Prostate gland (tissue), 2 donors: ENCODE results near the gene BRINP2. TPM values are rescaled to one million over a fixed set of nuclear protein-coding genes. Genes with fewer than 3 reads are reported as not detected.

Experiments used
- DNase-seq: peaks from one replicate; pipeline ENCODE4 v3.0.0-alpha.2; 2019; ENCODE audit warnings: low spot score
- H3K27ac ChIP-seq, 2 donors: fragments of 200-600 bp; sonication (generic); 2 replicates each; pipeline ENCODE4 v1.5.1; 2017 to 2019
- H3K27me3 ChIP-seq: fragments of 200-600 bp; sonication (generic); replicated peaks from 2 replicates; pipeline ENCODE4 v1.5.1; 2019; ENCODE audit not compliant: insufficient read depth
- H3K36me3 ChIP-seq, 2 donors: fragments of 200-600 bp; sonication (generic); 1 replicate in 1 of 2; 2 replicates in 1 of 2; pipeline versions ENCODE4 v1.5.1 to v1.8.1; 2017 to 2019
- H3K4me1 ChIP-seq: fragments of 200-600 bp; sonication (generic); replicated peaks from 2 replicates; pipeline ENCODE4 v1.5.1; 2019
- H3K4me3 ChIP-seq, 2 donors: fragments of 200-600 bp; sonication (generic); 2 replicates each; pipeline ENCODE4 v1.5.1; 2017 to 2019
- H3K9me3 ChIP-seq: fragments of 200-600 bp; sonication (generic); 2 replicates; pipeline ENCODE4 v1.5.1; 2017
- POLR2A ChIP-seq: fragments of 450-650 bp; IDR thresholded peaks from one replicate; pipeline ENCODE4 v1.6.1; 2016; ENCODE audit warnings: antibody characterized with exemption, mild to moderate bottlenecking
- POLR2AphosphoS5 ChIP-seq: sonication (generic); formaldehyde crosslinking; IDR thresholded peaks from one replicate; pipeline ENCODE4 v1.6.1; 2017; ENCODE audit warnings: antibody characterized with exemption
- WGBS: methylation state at CpG from one replicate; pipeline ENCODE4 v1.1.5; 2018; 5-methylcytosine and 5-hydroxymethylcytosine counted together
- intact Hi-C: fragments of 100-400 bp; cut with DNase I; formaldehyde crosslinking; loops from one replicate; pipeline ENCODE4 v1.14.2; 2022
- total RNA-seq, 2 donors: library from RNA; depleted of rRNA; stranded (reverse); fragments of >200 nt; gene quantifications; one replicate each; pipeline ENCODE4 v1.1.0, GENCODE V29; 2016
- TF ChIP-seq, protein P1 (sequence below), 4 experiments: fragments of 200-600 bp in 2 of 4; fragments of 450-650 bp in 2 of 4; sonication (generic) in 2 of 4; IDR thresholded peaks; 1 replicate in 3 of 4; 2 replicates in 1 of 4; pipeline ENCODE4 v1.5.1; 2016 to 2019; ENCODE audit warnings: antibody characterized with exemption in 4 of 4, mild to moderate bottlenecking in 2 of 4, moderate library complexity in 2 of 4

The BRINP2 gene
- total RNA-seq, 2 donors from 2014 or later, result 2.3 TPM; not detected in 1

DNA sequence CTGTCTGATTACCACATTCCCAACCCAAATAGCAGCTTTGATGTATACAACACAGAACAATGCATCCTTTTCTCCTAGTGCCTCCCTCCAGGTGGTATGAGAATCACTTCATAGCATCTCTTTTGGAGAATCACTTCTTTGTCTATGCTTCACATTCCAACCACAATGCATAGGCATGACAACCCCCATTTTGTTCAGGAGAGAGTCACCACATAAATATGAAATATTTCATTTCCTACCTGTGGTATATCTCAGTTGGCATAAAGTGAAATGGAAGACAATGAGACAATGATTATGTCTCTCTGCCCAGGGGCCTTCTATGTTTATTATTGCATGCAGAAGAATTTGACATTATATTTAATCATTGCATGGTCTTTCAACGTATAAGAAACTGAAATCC lies 112.2 kb downstream of the BRINP2 start:
- no peaks in the 10 kb centered on the region for H3K27me3 ChIP-seq
- no peak for TF ChIP-seq POLR2A
- no peak for TF ChIP-seq POLR2AphosphoS5
- TF ChIP-seq, protein P1, sequence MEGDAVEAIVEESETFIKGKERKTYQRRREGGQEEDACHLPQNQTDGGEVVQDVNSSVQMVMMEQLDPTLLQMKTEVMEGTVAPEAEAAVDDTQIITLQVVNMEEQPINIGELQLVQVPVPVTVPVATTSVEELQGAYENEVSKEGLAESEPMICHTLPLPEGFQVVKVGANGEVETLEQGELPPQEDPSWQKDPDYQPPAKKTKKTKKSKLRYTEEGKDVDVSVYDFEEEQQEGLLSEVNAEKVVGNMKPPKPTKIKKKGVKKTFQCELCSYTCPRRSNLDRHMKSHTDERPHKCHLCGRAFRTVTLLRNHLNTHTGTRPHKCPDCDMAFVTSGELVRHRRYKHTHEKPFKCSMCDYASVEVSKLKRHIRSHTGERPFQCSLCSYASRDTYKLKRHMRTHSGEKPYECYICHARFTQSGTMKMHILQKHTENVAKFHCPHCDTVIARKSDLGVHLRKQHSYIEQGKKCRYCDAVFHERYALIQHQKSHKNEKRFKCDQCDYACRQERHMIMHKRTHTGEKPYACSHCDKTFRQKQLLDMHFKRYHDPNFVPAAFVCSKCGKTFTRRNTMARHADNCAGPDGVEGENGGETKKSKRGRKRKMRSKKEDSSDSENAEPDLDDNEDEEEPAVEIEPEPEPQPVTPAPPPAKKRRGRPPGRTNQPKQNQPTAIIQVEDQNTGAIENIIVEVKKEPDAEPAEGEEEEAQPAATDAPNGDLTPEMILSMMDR (IDR thresholded peaks at IDR 0.05), result no peak
- H3K36me3 ChIP-seq, result no peaks in the 10 kb centered on the region
- no peak overlapping the region for H3K4me3 ChIP-seq
- no peaks in the 10 kb centered on the region for H3K9me3 ChIP-seq
- intact Hi-C loops, result no loop called here
- no peak for DNase-seq
- 59% methylated on average over 1 of the region's 1 CpG for WGBS
- no peaks in the 10 kb centered on the region for H3K4me1 ChIP-seq
- H3K27ac ChIP-seq, result no peak overlapping the region

GRCh38 chr1:177283380-177283779 lies 112.6 kb downstream of the BRINP2 start:
- WGBS, result 85% methylated on average over 2 of the region's 2 CpGs

DNA sequence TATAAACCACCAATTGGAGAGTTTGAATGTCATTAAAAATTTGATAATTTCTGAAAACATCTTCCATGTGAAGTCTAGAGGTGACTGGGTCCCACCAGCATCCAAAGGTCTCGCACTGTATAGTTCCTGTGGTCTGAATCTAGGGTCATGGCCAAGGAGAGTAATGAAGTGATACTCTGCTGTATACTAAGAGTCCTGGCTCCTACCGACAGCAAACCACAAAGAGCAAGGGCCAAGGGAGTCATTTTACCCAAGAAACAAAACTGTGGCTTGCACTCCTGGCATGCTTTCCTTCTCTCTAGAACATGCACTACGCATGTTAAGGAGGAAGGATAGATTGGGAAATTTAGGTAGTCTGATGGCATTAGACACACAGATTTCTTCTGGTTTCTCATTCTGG lies 115.6 kb downstream of the BRINP2 start:
- Histone ChIP-seq H3K27ac (no peak overlapping the region), H3K4me3 (no peak overlapping the region), H3K4me1 (no peaks in the 10 kb centered on the region), H3K27me3 (no peaks in the 10 kb centered on the region), H3K36me3 (no peaks in the 10 kb centered on the region), H3K9me3 (no peaks in the 10 kb centered on the region)
- TF ChIP-seq POLR2AphosphoS5 (no peak), POLR2A (no peak)
- TF ChIP-seq, protein P1 (IDR thresholded peaks at IDR 0.05), result no peak
- WGBS, result 87% methylated on average over 3 of the region's 3 CpGs
- DNase-seq, result no peak
- intact Hi-C loops, result no loop called here

More at GRCh38 chr1:177283380-177283779, 112.6 kb downstream of the BRINP2 start:
- Histone ChIP-seq H3K27ac (no peak overlapping the region), H3K4me3 (no peak overlapping the region), H3K4me1 (no peaks in the 10 kb centered on the region), H3K27me3 (no peaks in the 10 kb centered on the region), H3K9me3 (no peaks in the 10 kb centered on the region), H3K36me3 (no peaks in the 10 kb centered on the region)
- no peak for DNase-seq
- no peak for TF ChIP-seq POLR2AphosphoS5
- TF ChIP-seq, protein P1 (IDR thresholded peaks at IDR 0.05), result no peak
- TF ChIP-seq POLR2A, result no peak
- intact Hi-C loops, result no loop called here

- H3K36me3 ChIP-seq, result no peaks in the 10 kb centered on the region
- H3K4me3 ChIP-seq, result no peak overlapping the region
- no peaks in the 10 kb centered on the region for H3K4me1 ChIP-seq
- H3K27me3 ChIP-seq, result no peaks in the 10 kb centered on the region
- H3K9me3 ChIP-seq, result no peaks in the 10 kb centered on the region
- TF ChIP-seq POLR2A, result no peak
- TF ChIP-seq POLR2AphosphoS5, result no peak
- TF ChIP-seq, protein P1 (IDR thresholded peaks at IDR 0.05), result no peak
- intact Hi-C loops, result no loop called here
- DNase-seq, result no peak
- H3K27ac ChIP-seq, result no peak overlapping the region
These were observed 116.5 kb downstream of the BRINP2 start for GRCh38 chr1:177287270-177287669.

DNA sequence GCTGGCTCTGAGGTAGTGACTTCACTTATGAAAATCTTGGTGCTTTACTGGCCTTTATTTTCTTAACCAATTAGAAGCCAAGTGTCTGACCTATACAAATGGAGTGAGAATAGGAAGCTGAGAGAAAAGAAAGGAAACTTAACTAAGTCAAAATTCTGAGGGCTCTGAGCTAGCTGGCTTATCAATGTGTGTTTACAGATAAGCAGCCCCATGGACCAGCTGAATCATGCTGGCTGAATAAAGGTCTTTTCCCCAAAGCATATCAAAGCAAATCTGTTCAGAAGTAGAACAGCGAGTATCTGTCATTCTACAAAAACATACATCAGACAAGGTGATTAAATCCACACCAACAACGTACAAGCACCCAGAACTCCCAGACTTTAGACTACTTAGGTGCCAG lies 117.2 kb downstream of the BRINP2 start:
- Histone ChIP-seq H3K36me3 (no peaks in the 10 kb centered on the region), H3K4me1 (no peaks in the 10 kb centered on the region), H3K9me3 (no peaks in the 10 kb centered on the region), H3K4me3 (no peak overlapping the region), H3K27ac (no peak overlapping the region), H3K27me3 (no peaks in the 10 kb centered on the region)
- intact Hi-C loops, result no loop called here
- DNase-seq, result no peak
- WGBS, result 47% methylated on average over 2 of the region's 2 CpGs
- TF ChIP-seq, protein P1 (IDR thresholded peaks at IDR 0.05), result no peak
- TF ChIP-seq POLR2A (no peak), POLR2AphosphoS5 (no peak)
